HCT116 (cell line): ENCODE data around the gene SEMA3E. TPM values are rescaled to one million over a fixed set of nuclear protein-coding genes. Genes with fewer than 3 reads are reported as not detected.

ENCODE experiments used
- ATAC-seq: fragments of 200-7000 bp; cut with Tn5 transposase; 2 replicates; pipeline ENCODE4 v1.9.1; 2020; ENCODE audit warnings: mild to moderate bottlenecking, moderate library complexity
- BruUV-seq: library from RNA; stranded (reverse); fragments of 400-500 nt; replicated peaks from 2 replicates; lab custom pipeline; 2021; lab: Mats Ljungman, UMichigan
- CTCF ChIA-PET: fragments of 300-600 bp; sonication (Branson Sonifier 250); formaldehyde crosslinking; loops from one replicate; lab custom pipeline; 2021; ENCODE audit warnings: antibody characterized with exemption; lab: Charles Lee
- POLR2A ChIA-PET: fragments of 300-600, 350-600 bp; sonication (Branson Sonifier 250); formaldehyde crosslinking; loops from one replicate; lab custom pipeline; 2021; ENCODE audit warnings: antibody characterized with exemption; lab: Charles Lee
- RAD21 ChIA-PET, 2 experiments: fragments of 300-600 bp; sonication (Branson Sonifier 250); formaldehyde crosslinking; loops; one replicate each; lab custom pipeline; 2023; ENCODE audit warnings: low total read pairs in 2 of 2; ENCODE audit not compliant: uncharacterized antibody in 2 of 2, unreplicated experiment in 2 of 2, low non-redundant PET in 1 of 2; lab: Charles Lee
- DNase-seq: peaks from one replicate; pipeline ENCODE4 v3.0.0-alpha.2; 2010; ENCODE audit warnings: low read depth, low spot score
- H2AFZ ChIP-seq: fragments of 200-600 bp; shearing (Covaris generic), sonication (generic); 2 replicates; pipeline ENCODE4 v1.6.1; 2017; ENCODE audit warnings: low read depth, mixed run types, mixed read lengths, antibody characterized with exemption, low read length; ENCODE audit not compliant: poor library complexity, severe bottlenecking
- H3K27ac ChIP-seq: 2 replicates; pipeline ENCODE4 v1.5.1; 2012; ENCODE audit warnings: low read depth, low read length
- H3K27me3 ChIP-seq: fragments of 200-600 bp; sonication (generic); 2 replicates; pipeline ENCODE4 v1.6.1; 2016; ENCODE audit warnings: mixed run types, low read length, mixed read lengths; ENCODE audit not compliant: insufficient read depth
- H3K36me3 ChIP-seq, 2 experiments: fragments of 200-500 bp in 1 of 2; fragments of 200-600 bp in 1 of 2; sonication (Bioruptor generic) in 1 of 2; sonication (generic) in 1 of 2; 2 replicates each; pipeline versions ENCODE4 v1.5.1 to v1.6.1; 2014 to 2016; ENCODE audit warnings: low read length in 2 of 2, inconsistent platforms in 1 of 2, mixed read lengths in 1 of 2, mixed run types in 1 of 2; ENCODE audit not compliant: insufficient read depth in 2 of 2, control insufficient read depth in 1 of 2
- H3K4me1 ChIP-seq, 2 experiments: fragments of 200-600 bp in 1 of 2; sonication (generic) in 1 of 2; 2 replicates each; pipeline versions ENCODE4 v1.5.1 to v1.6.1; 2012 to 2017; ENCODE audit warnings: low read length in 2 of 2, inconsistent platforms in 1 of 2, mild to moderate bottlenecking in 1 of 2, mixed read lengths in 1 of 2, mixed run types in 1 of 2, moderate library complexity in 1 of 2; ENCODE audit not compliant: insufficient read depth in 2 of 2, control insufficient read depth in 1 of 2
- H3K4me2 ChIP-seq: fragments of 200-600 bp; sonication (generic); 2 replicates; pipeline ENCODE4 v1.6.1; 2017; ENCODE audit warnings: mixed run types, low read length, mixed read lengths
- H3K4me3 ChIP-seq, 2 experiments: fragments of 200-600 bp in 1 of 2; sonication (generic) in 1 of 2; replicated peaks in 1 of 2; 2 replicates each; pipeline ENCODE4 v1.5.1; 2011 to 2016; ENCODE audit warnings: low read length in 2 of 2, control low read depth in 1 of 2, low read depth in 1 of 2, mild to moderate bottlenecking in 1 of 2, mixed read lengths in 1 of 2, mixed run types in 1 of 2
- H3K79me2 ChIP-seq: fragments of 200-600 bp; sonication (generic); 2 replicates; pipeline ENCODE4 v1.6.1; 2017; ENCODE audit warnings: mild to moderate bottlenecking, mixed run types, low read length, moderate library complexity, mixed read lengths; ENCODE audit not compliant: insufficient read depth
- H3K9ac ChIP-seq: fragments of 200-600 bp; sonication (generic); 2 replicates; pipeline ENCODE4 v1.6.1; 2016; ENCODE audit warnings: low read length, mixed read lengths
- H3K9me2 ChIP-seq: fragments of 200-600 bp; sonication (generic), shearing (Covaris generic); 2 replicates; pipeline ENCODE4 v1.6.1; 2017; ENCODE audit warnings: mixed run types, mild to moderate bottlenecking, moderate library complexity; ENCODE audit not compliant: insufficient read depth
- H3K9me3 ChIP-seq, 2 experiments: fragments of 200-500 bp in 1 of 2; fragments of 200-600 bp in 1 of 2; sonication (Bioruptor generic) in 1 of 2; sonication (generic) in 1 of 2; 2 replicates each; pipeline ENCODE4 v1.6.1; 2014 to 2017; ENCODE audit warnings: low read length in 2 of 2, mixed read lengths in 2 of 2, inconsistent platforms in 1 of 2, low read depth in 1 of 2, mild to moderate bottlenecking in 1 of 2, mixed run types in 1 of 2, moderate library complexity in 1 of 2; ENCODE audit not compliant: control insufficient read depth in 1 of 2, insufficient read depth in 1 of 2
- H4K20me1 ChIP-seq: fragments of 200-600 bp; sonication (generic), shearing (Covaris generic); 2 replicates; pipeline ENCODE4 v1.6.1; 2017; ENCODE audit warnings: mixed run types, mild to moderate bottlenecking, moderate library complexity; ENCODE audit not compliant: insufficient read depth
- CBX3 ChIP-seq: IDR thresholded peaks from 2 replicates; pipeline ENCODE4 v1.6.1; 2012; ENCODE audit warnings: low read depth
- CEBPB ChIP-seq: IDR thresholded peaks from 2 replicates; pipeline ENCODE4 v1.6.1; 2012; ENCODE audit warnings: low read depth
- ELF1 ChIP-seq: IDR thresholded peaks from 2 replicates; pipeline ENCODE4 v1.6.1; 2012; ENCODE audit warnings: low read depth, borderline replicate concordance
- EZH2 ChIP-seq: fragments of 200-600 bp; sonication (generic); IDR thresholded peaks from 2 replicates; pipeline ENCODE4 v1.6.1; 2017; ENCODE audit warnings: antibody characterized with exemption, mixed run types
- EZH2phosphoT487 ChIP-seq: fragments of 200-600 bp; IDR thresholded peaks from 2 replicates; pipeline ENCODE4 v1.6.1; 2018; ENCODE audit warnings: antibody characterized with exemption, borderline replicate concordance
- FOSL1 ChIP-seq: IDR thresholded peaks from 2 replicates; pipeline ENCODE4 v1.6.1; 2012; ENCODE audit warnings: low read depth
- JUND ChIP-seq: IDR thresholded peaks from 2 replicates; pipeline ENCODE4 v1.6.1; 2012
- POLR2A ChIP-seq: IDR thresholded peaks from 2 replicates; pipeline ENCODE4 v1.7.0; 2011; ENCODE audit warnings: borderline replicate concordance; ENCODE audit not compliant: insufficient read depth, insufficient read length; ENCODE audit errors: extremely low read depth
- POLR2AphosphoS5 ChIP-seq: IDR thresholded peaks from 2 replicates; pipeline ENCODE4 v1.6.1; 2011; ENCODE audit warnings: mild to moderate bottlenecking, low read depth, low read length, moderate library complexity
- RAD21 ChIP-seq: IDR thresholded peaks from 2 replicates; pipeline ENCODE4 v1.6.1; 2012; ENCODE audit warnings: low read depth, mild to moderate bottlenecking
- SIN3A ChIP-seq: IDR thresholded peaks from 2 replicates; pipeline ENCODE4 v1.6.1; 2012; ENCODE audit warnings: low read depth
- SP1 ChIP-seq: IDR thresholded peaks from 2 replicates; pipeline ENCODE4 v1.6.1; 2012; ENCODE audit warnings: low read depth
- SRF ChIP-seq: IDR thresholded peaks from 2 replicates; pipeline ENCODE4 v1.6.1; 2012; ENCODE audit warnings: low read depth
- YY1 ChIP-seq: IDR thresholded peaks from 2 replicates; pipeline ENCODE4 v1.6.1; 2011; ENCODE audit warnings: low read length, low read depth, moderate library complexity, mild to moderate bottlenecking; ENCODE audit not compliant: insufficient replicate concordance; ENCODE audit errors: extremely low read depth
- ZBTB33 ChIP-seq: IDR thresholded peaks from 2 replicates; pipeline ENCODE4 v1.6.1; 2011; ENCODE audit warnings: mild to moderate bottlenecking, low read length, moderate library complexity; ENCODE audit not compliant: insufficient replicate concordance; ENCODE audit errors: extremely low read depth
- ZFX ChIP-seq: fragments of 450-650 bp; IDR thresholded peaks from 2 replicates; pipeline ENCODE4 v1.6.1; 2017
- ZNF274 ChIP-seq: fragments of 200-500 bp; sonication (Bioruptor generic); IDR thresholded peaks from 2 replicates; pipeline ENCODE4 v1.6.1; 2014; ENCODE audit warnings: mild to moderate bottlenecking, low read depth, low read length, inconsistent platforms
- intact Hi-C: fragments of 100-400 bp; cut with micrococcal nuclease; formaldehyde crosslinking; loops from 2 replicates; pipeline ENCODE4 v1.10.0; 2022
- total RNA-seq: library from RNA; stranded (reverse); gene quantifications from one replicate; pipeline ENCODE4 v1.2.1, GENCODE V29; 2021; ENCODE audit not compliant: unreplicated experiment
- TF ChIP-seq, protein P1 (sequence below): IDR thresholded peaks from 2 replicates; pipeline ENCODE4 v1.6.1; 2012; ENCODE audit warnings: low read depth
- TF ChIP-seq, protein P2 (sequence below): IDR thresholded peaks from 2 replicates; pipeline ENCODE4 v1.6.1; 2012
- TF ChIP-seq, protein P3 (sequence below), 3 experiments: fragments of 200-600 bp in 1 of 3; sonication (generic) in 1 of 3; IDR thresholded peaks in 2 of 3; conservative IDR thresholded peaks in 1 of 3; 2 replicates each; pipeline ENCODE4 v1.5.1; 2012 to 2017; ENCODE audit warnings: low read depth in 2 of 3, low read length in 2 of 3, antibody characterized with exemption in 1 of 3, borderline replicate concordance in 1 of 3, control low read depth in 1 of 3, mild to moderate bottlenecking in 1 of 3, mixed read lengths in 1 of 3, mixed run types in 1 of 3, moderate library complexity in 1 of 3; ENCODE audit not compliant: insufficient read depth in 1 of 3

Gene SEMA3E
- total RNA-seq, 1 experiment from 2014 or later: 1.6 TPM

- Histone ChIP-seq H2AFZ (peak overlapping the region; percentile 12), H3K27me3 (no peaks in the 10 kb centered on the region), H3K4me2 (peak overlapping the region; percentile 58), H3K36me3 (no peaks in the 10 kb centered on the region), H3K4me1 (peaks cover 15 to 20% of the 10 kb centered on the region in 2 experiments), H4K20me1 (no peaks in the 10 kb centered on the region), H3K9ac (no peak overlapping the region), H3K9me3 (no peaks in the 10 kb centered on the region), H3K79me2 (no peaks in the 10 kb centered on the region), H3K4me3 (peak overlapping the region; percentile 2 to 11; a peak in 1 of 4 replicates), H3K9me2 (no peaks in the 10 kb centered on the region), H3K27ac (no peak overlapping the region)
- DNase-seq (peak; percentile 92), ATAC-seq (peak; percentile 96)
- no TSS peak for BruUV-seq
- ChIA-PET CTCF (no interaction called here), POLR2A (interaction anchor here (0.7 to 1.6 kb wide), 2 partner anchors 8 to 268 kb away, joined by 3 read pairs; no protein-coding TSS in a partner anchor), RAD21 (no interaction called here)
- intact Hi-C loops: no loop called here
- no peak for TF ChIP-seq EZH2
- TF ChIP-seq JUND: peak; percentile 97
- peak; percentile 56 for TF ChIP-seq ZBTB33
- TF ChIP-seq YY1: peak; percentile 34
- TF ChIP-seq, protein P1, sequence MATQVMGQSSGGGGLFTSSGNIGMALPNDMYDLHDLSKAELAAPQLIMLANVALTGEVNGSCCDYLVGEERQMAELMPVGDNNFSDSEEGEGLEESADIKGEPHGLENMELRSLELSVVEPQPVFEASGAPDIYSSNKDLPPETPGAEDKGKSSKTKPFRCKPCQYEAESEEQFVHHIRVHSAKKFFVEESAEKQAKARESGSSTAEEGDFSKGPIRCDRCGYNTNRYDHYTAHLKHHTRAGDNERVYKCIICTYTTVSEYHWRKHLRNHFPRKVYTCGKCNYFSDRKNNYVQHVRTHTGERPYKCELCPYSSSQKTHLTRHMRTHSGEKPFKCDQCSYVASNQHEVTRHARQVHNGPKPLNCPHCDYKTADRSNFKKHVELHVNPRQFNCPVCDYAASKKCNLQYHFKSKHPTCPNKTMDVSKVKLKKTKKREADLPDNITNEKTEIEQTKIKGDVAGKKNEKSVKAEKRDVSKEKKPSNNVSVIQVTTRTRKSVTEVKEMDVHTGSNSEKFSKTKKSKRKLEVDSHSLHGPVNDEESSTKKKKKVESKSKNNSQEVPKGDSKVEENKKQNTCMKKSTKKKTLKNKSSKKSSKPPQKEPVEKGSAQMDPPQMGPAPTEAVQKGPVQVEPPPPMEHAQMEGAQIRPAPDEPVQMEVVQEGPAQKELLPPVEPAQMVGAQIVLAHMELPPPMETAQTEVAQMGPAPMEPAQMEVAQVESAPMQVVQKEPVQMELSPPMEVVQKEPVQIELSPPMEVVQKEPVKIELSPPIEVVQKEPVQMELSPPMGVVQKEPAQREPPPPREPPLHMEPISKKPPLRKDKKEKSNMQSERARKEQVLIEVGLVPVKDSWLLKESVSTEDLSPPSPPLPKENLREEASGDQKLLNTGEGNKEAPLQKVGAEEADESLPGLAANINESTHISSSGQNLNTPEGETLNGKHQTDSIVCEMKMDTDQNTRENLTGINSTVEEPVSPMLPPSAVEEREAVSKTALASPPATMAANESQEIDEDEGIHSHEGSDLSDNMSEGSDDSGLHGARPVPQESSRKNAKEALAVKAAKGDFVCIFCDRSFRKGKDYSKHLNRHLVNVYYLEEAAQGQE: no peak
- TF ChIP-seq ZNF274: no peak
- TF ChIP-seq RAD21: peak; percentile 21; the same call in 1 of the 2 replicates
- TF ChIP-seq ZFX: no peak
- TF ChIP-seq SRF: peak; percentile 87
- TF ChIP-seq CBX3: peak; percentile 63
- peak; percentile 79 for TF ChIP-seq SIN3A
- peak; percentile 99 for TF ChIP-seq FOSL1
- TF ChIP-seq SP1: peak; percentile 96
- TF ChIP-seq, protein P2, sequence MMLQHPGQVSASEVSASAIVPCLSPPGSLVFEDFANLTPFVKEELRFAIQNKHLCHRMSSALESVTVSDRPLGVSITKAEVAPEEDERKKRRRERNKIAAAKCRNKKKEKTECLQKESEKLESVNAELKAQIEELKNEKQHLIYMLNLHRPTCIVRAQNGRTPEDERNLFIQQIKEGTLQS: no peak
- TF ChIP-seq EZH2phosphoT487: no peak
- TF ChIP-seq ELF1: no peak
- TF ChIP-seq CEBPB: peak; percentile 76
- TF ChIP-seq POLR2AphosphoS5: peak; percentile 69
- no peak for TF ChIP-seq POLR2A
- TF ChIP-seq, protein P3, sequence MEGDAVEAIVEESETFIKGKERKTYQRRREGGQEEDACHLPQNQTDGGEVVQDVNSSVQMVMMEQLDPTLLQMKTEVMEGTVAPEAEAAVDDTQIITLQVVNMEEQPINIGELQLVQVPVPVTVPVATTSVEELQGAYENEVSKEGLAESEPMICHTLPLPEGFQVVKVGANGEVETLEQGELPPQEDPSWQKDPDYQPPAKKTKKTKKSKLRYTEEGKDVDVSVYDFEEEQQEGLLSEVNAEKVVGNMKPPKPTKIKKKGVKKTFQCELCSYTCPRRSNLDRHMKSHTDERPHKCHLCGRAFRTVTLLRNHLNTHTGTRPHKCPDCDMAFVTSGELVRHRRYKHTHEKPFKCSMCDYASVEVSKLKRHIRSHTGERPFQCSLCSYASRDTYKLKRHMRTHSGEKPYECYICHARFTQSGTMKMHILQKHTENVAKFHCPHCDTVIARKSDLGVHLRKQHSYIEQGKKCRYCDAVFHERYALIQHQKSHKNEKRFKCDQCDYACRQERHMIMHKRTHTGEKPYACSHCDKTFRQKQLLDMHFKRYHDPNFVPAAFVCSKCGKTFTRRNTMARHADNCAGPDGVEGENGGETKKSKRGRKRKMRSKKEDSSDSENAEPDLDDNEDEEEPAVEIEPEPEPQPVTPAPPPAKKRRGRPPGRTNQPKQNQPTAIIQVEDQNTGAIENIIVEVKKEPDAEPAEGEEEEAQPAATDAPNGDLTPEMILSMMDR (IDR thresholded peaks at IDR 0.05 in 2 of 3, conservative IDR thresholded peaks at IDR 0.05 in 1 of 3; ENCODE audit: borderline replicate concordance in 1 of 3, insufficient read depth in 1 of 3, low read depth in 2 of 3, low read length in 2 of 3): no peak
These were observed 28.4 kb upstream of the SEMA3E start for GRCh38 chr7:83677180-83677866.
